ENCODE measurements around the gene CCDC12. TPM values are rescaled to one million over a fixed set of nuclear protein-coding genes. Genes with fewer than 3 reads are reported as not detected.

CCDC12 gene
- total and polyA plus RNA-seq, 9 of the 15 experiments (the other 6 are each of a cell fraction or from before 2014, with no cell fraction given) = 8.9 to 201 (median 86.9) TPM

DNA sequence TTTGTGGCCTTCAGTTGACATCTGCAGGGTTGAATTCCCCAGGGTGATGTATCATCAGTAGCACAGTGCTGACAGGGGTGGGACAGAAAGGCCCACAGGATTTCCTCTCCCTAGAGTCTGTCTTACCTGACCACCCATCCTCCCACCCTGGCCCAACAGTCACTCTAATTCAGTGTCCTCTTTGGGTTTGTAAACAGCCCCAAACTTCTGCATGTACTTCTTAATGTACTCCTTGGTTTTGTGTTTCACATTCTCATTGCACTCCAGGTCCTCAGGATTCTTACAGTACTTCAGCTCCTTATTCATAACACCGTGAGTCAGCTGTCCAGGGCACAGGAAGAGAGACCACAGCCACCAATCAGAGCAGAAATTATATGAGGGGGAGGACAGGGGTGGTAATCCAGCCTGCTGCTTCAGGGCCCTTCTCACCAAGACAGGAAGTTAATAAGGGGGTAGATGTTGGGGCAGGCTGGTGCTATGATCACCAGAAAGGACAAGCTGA is 40.4 kb upstream of the CCDC12 start (continued):
- TF ChIP-seq, protein P1, sequence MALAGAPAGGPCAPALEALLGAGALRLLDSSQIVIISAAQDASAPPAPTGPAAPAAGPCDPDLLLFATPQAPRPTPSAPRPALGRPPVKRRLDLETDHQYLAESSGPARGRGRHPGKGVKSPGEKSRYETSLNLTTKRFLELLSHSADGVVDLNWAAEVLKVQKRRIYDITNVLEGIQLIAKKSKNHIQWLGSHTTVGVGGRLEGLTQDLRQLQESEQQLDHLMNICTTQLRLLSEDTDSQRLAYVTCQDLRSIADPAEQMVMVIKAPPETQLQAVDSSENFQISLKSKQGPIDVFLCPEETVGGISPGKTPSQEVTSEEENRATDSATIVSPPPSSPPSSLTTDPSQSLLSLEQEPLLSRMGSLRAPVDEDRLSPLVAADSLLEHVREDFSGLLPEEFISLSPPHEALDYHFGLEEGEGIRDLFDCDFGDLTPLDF (CRISPR knock-in tag; IDR thresholded peaks at IDR 0.05) = no peak
- TF ChIP-seq CBX8 (IDR thresholded peaks at IDR 0.05; ENCODE audit: borderline replicate concordance, extremely low read depth, low read depth, low read length, poor library complexity, severe bottlenecking) (no peak), U2AF2 (optimal IDR thresholded peaks at IDR 0.05; ENCODE audit: low read depth, low read length) (no peak), ZNF444 (CRISPR knock-in tag; IDR thresholded peaks at IDR 0.05) (no peak), HDAC3 (IDR thresholded peaks at IDR 0.05; ENCODE audit: borderline replicate concordance, partially characterized antibody) (no peak), NCOA4 (IDR thresholded peaks at IDR 0.05; ENCODE audit: partially characterized antibody) (no peak), KDM2B (CRISPR knock-in tag; IDR thresholded peaks at IDR 0.05) (no peak), HSF4 (CRISPR knock-in tag; IDR thresholded peaks at IDR 0.05; ENCODE audit: borderline replicate concordance) (no peak), PCBP2 (IDR thresholded peaks at IDR 0.05; ENCODE audit: low read depth, low read length, poor library complexity, severe bottlenecking) (no peak), ATF7 (IDR thresholded peaks at IDR 0.05) (peak; percentile 60; the same call in 1 of the 2 replicates), FUS (optimal IDR thresholded peaks at IDR 0.05; ENCODE audit: low read depth, low read length) (no peak), POLR2AphosphoS2 (IDR thresholded peaks at IDR 0.05; ENCODE audit: low read length) (no peak), KDM4B (IDR thresholded peaks at IDR 0.05; ENCODE audit: borderline replicate concordance in 2 of 2, low read depth in 1 of 2) (no peak), HDAC1 (IDR thresholded peaks at IDR 0.05) (peak in 1 of 2 experiments; percentile 71; a peak in 2 of 4 replicates), BRF1 (IDR thresholded peaks at IDR 0.05; ENCODE audit: borderline replicate concordance, extremely low read depth, insufficient read length) (no peak), ZNF830 (CRISPR knock-in tag; IDR thresholded peaks at IDR 0.05) (no peak), ZNF263 (CRISPR knock-in tag; IDR thresholded peaks at IDR 0.05; ENCODE audit: borderline replicate concordance) (no peak), SOX6 (IDR thresholded peaks at IDR 0.05) (peak; percentile 46), ZKSCAN8 (CRISPR knock-in tag; IDR thresholded peaks at IDR 0.05) (no peak)
- TF ChIP-seq, protein P2, sequence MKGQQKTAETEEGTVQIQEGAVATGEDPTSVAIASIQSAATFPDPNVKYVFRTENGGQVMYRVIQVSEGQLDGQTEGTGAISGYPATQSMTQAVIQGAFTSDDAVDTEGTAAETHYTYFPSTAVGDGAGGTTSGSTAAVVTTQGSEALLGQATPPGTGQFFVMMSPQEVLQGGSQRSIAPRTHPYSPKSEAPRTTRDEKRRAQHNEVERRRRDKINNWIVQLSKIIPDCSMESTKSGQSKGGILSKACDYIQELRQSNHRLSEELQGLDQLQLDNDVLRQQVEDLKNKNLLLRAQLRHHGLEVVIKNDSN (CRISPR knock-in tag; IDR thresholded peaks at IDR 0.05) = peak; percentile 24; the same call in 1 of the 2 replicates
- TF ChIP-seq, protein P3, sequence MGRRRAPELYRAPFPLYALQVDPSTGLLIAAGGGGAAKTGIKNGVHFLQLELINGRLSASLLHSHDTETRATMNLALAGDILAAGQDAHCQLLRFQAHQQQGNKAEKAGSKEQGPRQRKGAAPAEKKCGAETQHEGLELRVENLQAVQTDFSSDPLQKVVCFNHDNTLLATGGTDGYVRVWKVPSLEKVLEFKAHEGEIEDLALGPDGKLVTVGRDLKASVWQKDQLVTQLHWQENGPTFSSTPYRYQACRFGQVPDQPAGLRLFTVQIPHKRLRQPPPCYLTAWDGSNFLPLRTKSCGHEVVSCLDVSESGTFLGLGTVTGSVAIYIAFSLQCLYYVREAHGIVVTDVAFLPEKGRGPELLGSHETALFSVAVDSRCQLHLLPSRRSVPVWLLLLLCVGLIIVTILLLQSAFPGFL (CRISPR knock-in tag; IDR thresholded peaks at IDR 0.05) = no peak
- TF ChIP-seq, protein P4, sequence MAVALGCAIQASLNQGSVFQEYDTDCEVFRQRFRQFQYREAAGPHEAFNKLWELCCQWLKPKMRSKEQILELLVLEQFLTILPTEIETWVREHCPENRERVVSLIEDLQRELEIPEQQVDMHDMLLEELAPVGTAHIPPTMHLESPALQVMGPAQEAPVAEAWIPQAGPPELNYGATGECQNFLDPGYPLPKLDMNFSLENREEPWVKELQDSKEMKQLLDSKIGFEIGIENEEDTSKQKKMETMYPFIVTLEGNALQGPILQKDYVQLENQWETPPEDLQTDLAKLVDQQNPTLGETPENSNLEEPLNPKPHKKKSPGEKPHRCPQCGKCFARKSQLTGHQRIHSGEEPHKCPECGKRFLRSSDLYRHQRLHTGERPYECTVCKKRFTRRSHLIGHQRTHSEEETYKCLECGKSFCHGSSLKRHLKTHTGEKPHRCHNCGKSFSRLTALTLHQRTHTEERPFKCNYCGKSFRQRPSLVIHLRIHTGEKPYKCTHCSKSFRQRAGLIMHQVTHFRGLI (CRISPR knock-in tag; IDR thresholded peaks at IDR 0.05) = no peak
- TF ChIP-seq, protein P5, sequence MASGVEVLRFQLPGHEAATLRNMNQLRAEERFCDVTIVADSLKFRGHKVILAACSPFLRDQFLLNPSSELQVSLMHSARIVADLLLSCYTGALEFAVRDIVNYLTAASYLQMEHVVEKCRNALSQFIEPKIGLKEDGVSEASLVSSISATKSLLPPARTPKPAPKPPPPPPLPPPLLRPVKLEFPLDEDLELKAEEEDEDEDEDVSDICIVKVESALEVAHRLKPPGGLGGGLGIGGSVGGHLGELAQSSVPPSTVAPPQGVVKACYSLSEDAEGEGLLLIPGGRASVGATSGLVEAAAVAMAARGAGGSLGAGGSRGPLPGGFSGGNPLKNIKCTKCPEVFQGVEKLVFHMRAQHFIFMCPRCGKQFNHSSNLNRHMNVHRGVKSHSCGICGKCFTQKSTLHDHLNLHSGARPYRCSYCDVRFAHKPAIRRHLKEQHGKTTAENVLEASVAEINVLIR (CRISPR knock-in tag; IDR thresholded peaks at IDR 0.05) = no peak
